A673 (cell line): Measurements from ENCODE around the gene ASB15.

Source experiments
- EZH2 ChIP-seq: fragments of 200-600 bp; sonication (generic); IDR thresholded peaks from 2 replicates; pipeline ENCODE4 v1.6.1; 2017; ENCODE audit warnings: borderline replicate concordance, low read depth, mild to moderate bottlenecking, mixed read lengths, antibody characterized with exemption, low read length; ENCODE audit not compliant: poor library complexity, severe bottlenecking
- TF ChIP-seq, protein P1 (sequence below): fragments of 300-800, 200-600 bp; sonication (generic); conservative IDR thresholded peaks from 2 replicates; pipeline ENCODE4 v1.5.1; 2017; ENCODE audit warnings: low read depth, mild to moderate bottlenecking, antibody characterized with exemption, low read length, moderate library complexity, mixed read lengths

DNA sequence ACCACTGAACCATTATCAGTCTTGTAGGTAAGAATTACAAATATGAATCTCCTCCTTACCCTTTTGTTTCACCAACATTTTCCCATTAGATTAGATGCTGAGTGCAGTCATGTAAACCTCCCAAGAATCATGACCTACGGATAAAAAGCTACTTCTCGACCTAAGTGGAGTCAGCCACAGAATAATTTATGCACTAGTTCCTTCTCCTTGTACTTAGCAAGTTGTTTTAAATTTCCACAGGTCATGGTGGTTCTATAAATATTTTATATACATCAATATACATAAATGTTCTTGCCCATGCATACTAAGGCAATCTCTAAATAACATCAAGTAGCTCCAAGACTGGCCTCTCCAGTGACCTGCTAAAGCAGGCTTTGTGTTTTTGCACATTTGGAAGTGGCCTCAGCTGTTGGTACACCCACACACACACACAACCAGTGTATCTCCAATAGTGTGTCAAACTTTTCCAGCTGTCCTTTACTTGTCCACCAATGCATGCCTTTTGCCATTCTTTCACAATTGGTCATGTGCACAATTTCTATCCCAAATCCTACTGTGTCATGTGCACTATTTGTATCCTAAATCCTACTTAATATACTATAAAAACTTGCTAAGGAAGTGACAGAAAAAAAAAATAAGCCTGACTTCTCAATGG is 75.6 kb downstream of the ASB15 start:
- TF ChIP-seq, protein P1, sequence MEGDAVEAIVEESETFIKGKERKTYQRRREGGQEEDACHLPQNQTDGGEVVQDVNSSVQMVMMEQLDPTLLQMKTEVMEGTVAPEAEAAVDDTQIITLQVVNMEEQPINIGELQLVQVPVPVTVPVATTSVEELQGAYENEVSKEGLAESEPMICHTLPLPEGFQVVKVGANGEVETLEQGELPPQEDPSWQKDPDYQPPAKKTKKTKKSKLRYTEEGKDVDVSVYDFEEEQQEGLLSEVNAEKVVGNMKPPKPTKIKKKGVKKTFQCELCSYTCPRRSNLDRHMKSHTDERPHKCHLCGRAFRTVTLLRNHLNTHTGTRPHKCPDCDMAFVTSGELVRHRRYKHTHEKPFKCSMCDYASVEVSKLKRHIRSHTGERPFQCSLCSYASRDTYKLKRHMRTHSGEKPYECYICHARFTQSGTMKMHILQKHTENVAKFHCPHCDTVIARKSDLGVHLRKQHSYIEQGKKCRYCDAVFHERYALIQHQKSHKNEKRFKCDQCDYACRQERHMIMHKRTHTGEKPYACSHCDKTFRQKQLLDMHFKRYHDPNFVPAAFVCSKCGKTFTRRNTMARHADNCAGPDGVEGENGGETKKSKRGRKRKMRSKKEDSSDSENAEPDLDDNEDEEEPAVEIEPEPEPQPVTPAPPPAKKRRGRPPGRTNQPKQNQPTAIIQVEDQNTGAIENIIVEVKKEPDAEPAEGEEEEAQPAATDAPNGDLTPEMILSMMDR, result no peak
- no peak for TF ChIP-seq EZH2
